DMS53 (cell line): Measurements from ENCODE around the gene FASN.

Experiments
- DNase-seq: peaks from one replicate; lab custom pipeline; 2025; lab: John Stamatoyannopoulos, UW

Gene FASN

GRCh38 chr17:82087961-82088837 lies 9.8 kb downstream of the FASN start:
- no peak for DNase-seq

GRCh38 chr17:82086941-82087906 lies 10.8 kb downstream of the FASN start:
- no peak for DNase-seq

- DNase-seq: no peak
Measured at GRCh38 chr17:82085931-82086764, 11.9 kb downstream of the FASN start.

- no peak for DNase-seq
Measured at GRCh38 chr17:82085031-82085861, 12.8 kb downstream of the FASN start.

DNA sequence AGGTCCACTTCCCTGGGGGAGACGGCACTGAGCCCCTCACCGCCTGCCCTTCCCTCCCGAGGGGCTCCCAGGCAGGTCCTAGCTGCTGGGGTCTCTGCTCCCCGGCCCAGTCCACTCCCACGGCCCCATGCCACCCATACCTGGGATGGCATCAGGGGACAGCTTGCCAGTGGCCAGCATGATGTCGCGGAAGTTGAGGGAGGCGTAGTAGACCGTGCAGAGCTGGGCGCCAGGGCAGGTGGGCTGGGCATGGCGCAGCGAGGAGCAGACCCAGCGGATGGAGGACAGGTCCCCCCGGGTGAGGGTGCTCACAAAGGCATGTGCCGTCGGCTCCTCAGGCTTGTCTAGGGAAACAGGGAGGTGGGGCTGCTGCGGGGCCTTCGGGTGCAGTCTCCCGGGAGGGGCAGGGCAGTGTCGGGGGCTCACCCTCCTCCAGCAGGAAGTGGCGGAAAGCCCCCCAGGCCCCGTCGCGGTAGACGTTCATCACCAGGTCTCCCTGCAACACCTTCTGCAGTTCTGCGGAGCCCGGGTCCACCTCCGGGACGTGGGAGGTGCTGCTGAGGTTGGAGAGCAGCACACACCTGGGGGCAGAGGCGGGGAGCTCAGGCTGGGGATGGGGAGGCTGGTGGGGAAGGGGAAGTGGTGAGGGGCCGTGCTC lies 13.5 kb downstream of the FASN start:
- DNase-seq: no peak

- DNase-seq: no peak
Measured at GRCh38 chr17:82083533-82084359, 14.3 kb downstream of the FASN start.

GRCh38 chr17:82083009-82083408 lies 15.0 kb downstream of the FASN start:
- no peak for DNase-seq

DNA sequence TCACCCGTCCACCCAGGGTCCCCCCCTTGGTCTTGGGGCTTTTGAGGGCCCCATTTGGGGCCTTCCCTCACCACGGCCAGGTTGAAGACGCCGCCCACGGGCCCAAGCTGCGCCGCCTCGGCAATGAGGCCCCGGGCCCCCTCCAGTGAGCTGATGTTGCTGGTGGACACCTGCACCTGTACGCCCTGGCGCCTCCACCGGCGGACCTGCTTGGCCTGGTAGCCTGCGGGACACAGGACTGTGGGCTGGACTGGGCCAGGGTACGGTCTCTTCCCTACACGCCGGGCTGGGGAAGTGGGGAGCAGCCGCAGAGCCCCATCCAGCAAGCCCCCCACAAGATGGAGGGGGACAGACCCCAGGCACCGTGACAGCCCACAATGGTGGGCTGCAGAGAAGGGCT lies 15.6 kb downstream of the FASN start:
- DNase-seq: no peak

DNA sequence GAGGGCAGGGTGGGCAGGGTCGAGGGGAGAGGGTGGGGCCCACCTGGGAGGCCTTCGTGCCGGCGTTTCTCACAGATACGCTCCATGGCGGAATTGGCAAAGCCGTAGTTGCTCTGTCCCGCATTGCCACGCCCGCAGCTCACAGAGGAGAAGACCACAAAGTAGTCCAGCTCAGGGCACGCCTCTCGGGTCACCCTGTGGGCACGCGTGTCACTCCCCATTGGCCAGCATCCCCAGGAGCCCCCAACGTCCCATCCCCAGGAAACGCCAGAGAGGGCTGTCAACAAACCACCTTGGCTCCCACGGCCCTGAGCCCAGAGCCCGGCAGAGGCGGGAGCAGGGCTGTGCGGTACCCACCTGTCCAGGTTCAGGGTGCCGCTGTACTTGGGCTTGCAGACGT lies 16.1 kb downstream of the FASN start:
- no peak for DNase-seq

DNA sequence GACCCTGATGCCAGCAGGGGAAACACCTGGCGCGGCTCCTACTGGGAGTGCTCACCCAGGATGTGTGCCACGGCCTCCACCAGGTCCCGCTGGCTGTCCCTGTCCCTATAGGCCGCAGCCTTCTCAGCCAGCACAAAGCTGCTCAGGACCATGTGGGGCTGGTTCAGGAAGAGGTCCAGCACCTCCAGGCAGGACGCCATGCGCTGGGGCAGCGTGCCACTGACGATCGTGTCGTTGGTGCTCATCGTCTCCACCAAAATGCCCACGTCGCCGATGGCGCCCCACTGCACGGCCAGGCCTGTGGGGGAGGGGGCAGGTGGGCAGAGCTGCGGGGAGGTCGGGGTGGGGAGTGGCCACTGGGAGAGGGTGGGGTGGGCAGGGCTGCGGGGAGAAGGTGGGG lies 16.5 kb downstream of the FASN start:
- DNase-seq: no peak

- DNase-seq: no peak
Measured at GRCh38 chr17:82080789-82081464, 17.1 kb downstream of the FASN start.

DNA sequence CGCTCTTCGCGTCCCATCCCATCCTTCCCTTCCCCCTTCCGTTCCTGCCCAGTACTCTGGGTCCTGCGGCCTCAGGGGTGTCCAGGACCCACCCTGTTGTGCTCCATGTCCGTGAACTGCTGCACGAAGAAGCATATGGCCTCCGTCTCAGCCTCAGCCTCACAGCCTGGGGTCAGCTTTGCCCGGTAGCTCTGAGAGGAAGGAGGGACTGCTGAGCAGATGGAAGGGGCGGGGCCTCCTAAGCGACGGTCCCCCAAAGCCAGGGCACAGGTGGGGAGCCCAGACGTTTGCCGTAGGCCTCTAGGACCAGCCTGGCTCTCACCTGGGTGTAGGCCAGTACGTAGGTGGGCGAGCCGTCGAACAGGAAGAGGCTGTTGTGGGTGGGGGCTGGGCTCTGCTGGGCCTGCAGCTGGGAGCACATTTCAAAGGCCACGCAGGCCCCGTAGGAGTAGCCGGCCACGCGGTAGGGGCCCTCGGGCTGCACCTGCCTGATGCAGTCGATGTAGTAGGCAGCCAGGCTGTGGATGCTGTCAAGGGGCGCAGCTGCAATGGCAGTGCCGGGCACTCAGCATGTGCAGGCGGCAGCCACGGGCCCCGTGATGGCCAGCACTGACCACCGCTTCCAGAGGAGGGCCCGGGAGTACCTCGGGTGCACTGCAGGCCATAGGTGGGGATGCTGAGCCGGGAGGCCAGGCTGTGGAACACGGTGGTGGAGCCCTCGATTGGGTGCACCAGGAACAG lies 17.8 kb downstream of the FASN start:
- no peak for DNase-seq

GRCh38 chr17:82079001-82079677 lies 18.9 kb downstream of the FASN start:
- peak; percentile 51 for DNase-seq

DNA sequence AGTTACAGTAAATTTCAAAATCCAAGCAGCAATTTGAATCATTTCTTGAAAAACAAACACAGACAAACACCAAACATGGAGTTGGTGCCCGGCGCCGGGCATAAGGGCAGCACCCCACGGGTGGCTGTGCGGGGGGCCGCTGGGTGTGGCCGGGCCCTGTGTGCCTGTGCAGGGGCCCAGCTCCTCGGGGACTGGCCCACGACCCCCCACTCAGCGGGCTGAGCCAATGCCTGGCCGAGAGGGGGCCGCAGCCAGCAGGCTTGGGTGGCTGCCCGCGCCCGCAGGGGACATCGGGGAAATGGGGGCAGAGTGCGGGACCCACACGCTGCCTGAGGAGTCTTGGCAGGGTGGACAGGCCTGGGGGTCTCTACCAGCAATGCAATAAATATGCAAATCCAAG lies 19.6 kb downstream of the FASN start:
- no peak for DNase-seq

DNA sequence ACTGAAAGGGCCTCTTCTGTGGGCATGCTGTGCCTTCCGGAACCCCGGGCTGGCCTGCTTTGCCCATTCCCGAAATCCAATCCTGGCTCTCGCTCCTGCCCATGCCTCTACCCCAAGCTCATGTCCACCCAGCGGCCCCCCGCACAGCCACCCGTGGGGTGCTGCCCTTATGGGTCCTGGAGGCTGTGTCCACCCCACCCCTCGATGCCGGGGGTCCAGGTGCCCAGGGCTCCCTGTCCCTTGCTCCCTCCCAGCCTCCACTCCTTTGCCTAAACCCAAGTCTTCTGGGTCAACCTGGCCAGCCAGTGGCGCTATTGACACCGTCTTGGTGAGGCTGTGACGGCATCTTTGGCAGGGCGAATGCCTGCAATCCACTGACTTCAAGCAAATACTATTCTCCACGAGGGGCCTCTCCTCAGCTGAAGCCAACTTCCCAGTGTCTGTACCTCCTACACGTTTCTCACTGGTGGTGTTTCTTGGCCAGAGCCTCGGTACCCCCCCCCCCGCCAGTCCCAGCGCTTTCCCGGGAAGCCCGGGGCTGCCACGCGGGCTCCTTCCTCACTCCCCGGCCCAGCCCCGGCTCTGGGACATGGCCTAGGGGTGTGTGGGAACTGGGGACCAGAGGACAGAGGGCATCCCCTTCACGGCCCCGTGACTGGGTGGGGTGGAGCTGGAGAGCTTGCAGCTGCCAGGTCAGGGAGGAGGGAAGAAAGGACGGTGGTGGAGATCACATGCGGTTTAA lies 20.2 kb downstream of the FASN start:
- DNase-seq: no peak

DNA sequence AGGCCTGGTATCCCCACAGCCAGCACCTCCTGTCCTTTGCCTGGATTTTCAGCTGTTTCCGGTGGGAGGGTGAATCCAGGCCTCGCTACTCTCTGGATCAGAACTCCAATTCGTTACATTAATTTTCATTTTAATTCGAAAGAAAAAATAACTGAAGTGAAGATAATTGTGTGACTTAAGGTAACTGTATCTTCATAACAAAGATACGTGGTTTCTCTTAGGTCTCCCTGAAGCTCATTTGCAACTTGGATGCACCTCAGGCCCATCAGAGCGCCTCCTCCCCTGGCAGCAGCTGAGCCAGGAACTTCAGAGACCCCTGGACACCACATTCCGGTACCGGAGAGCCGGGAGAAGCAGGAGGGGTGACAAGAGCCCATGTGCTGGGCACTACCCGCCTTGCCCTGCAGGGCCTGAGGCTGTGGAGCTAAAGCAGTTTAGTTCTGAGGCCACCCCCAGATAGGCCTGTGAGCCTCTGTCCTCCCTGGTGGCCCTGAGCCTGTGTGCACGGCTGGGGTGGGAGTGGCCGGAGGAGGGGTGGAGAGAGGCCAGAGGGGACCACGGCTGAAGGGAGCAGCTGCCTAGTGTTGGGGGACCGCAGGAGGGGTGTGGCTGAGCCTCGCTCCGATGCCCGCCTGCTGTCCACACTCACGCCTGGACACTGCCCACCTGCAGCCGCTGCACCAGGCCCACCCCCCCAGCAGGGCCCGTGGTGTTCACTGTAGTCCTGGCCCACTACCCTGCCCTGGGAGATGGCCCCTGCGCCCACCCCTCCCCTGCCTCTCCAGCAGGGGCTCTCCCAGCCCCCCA lies 21.0 kb downstream of the FASN start:
- DNase-seq: no peak
